Measurements from ENCODE around the gene RPL14. TPM values are rescaled to one million over a fixed set of nuclear protein-coding genes. Genes with fewer than 3 reads are reported as not detected.

RPL14 gene
- total and polyA plus RNA-seq, 2 of the 13 experiments (the other 11 are each of a cell fraction or from before 2014, with no cell fraction given) = 502 to 1,291 TPM

GRCh38 chr3:40456940-40457823, at the start of gene RPL14 (continued):
- TF ChIP-seq HMGXB4 (CRISPR knock-in tag; IDR thresholded peaks at IDR 0.05; ENCODE audit: borderline replicate concordance in 1 of 2, low read depth in 1 of 2) (peak; percentile 76 to 81; a peak in 3 of 4 replicates), ATF6 (CRISPR knock-in tag; conservative IDR thresholded peaks at IDR 0.05) (peak; percentile 63; the same call in 1 of the 2 replicates), GPN1 (CRISPR knock-in tag; IDR thresholded peaks at IDR 0.05; ENCODE audit: borderline replicate concordance) (no peak), ZNF563 (CRISPR knock-in tag; IDR thresholded peaks at IDR 0.05) (peak; percentile 93), ZNF232 (CRISPR knock-in tag; IDR thresholded peaks at IDR 0.05; ENCODE audit: borderline replicate concordance) (peak; percentile 44; the same call in 1 of the 2 replicates), GMEB1 (CRISPR knock-in tag; IDR thresholded peaks at IDR 0.05; ENCODE audit: borderline replicate concordance) (peak; percentile 100), NFYB (CRISPR knock-in tag; IDR thresholded peaks at IDR 0.05) (peak; percentile 83), CREM (IDR thresholded peaks at IDR 0.05) (peak; percentile 83), CREM (CRISPR knock-in tag; IDR thresholded peaks at IDR 0.05) (no peak), ARNT (IDR thresholded peaks at IDR 0.05) (no peak), TARDBP (CRISPR knock-in tag; IDR thresholded peaks at IDR 0.05) (no peak; the same call in 1 of the 2 replicates), FOXP1 (IDR thresholded peaks at IDR 0.05) (no peak), FOXP1 (CRISPR knock-in tag; IDR thresholded peaks at IDR 0.05) (no peak), NKX3-1 (CRISPR knock-in tag; IDR thresholded peaks at IDR 0.05) (no peak), ZC3H13 (CRISPR knock-in tag; IDR thresholded peaks at IDR 0.05) (no peak), ZGPAT (CRISPR knock-in tag; IDR thresholded peaks at IDR 0.05) (peak; percentile 84; the same call in 1 of the 2 replicates), ZNF317 (CRISPR knock-in tag; IDR thresholded peaks at IDR 0.05) (no peak), NR2F6 (IDR thresholded peaks at IDR 0.05) (no peak), NR2F6 (CRISPR knock-in tag; IDR thresholded peaks at IDR 0.05) (no peak), SRY (CRISPR knock-in tag; IDR thresholded peaks at IDR 0.05) (peak; percentile 94; the same call in 1 of the 2 replicates), GATA4 (IDR thresholded peaks at IDR 0.05; ENCODE audit: borderline replicate concordance, low read depth) (peak; percentile 75; the same call in 1 of the 2 replicates), ELF1 (CRISPR knock-in tag; IDR thresholded peaks at IDR 0.05) (peak; percentile 71)
- TF ChIP-seq, protein P1, sequence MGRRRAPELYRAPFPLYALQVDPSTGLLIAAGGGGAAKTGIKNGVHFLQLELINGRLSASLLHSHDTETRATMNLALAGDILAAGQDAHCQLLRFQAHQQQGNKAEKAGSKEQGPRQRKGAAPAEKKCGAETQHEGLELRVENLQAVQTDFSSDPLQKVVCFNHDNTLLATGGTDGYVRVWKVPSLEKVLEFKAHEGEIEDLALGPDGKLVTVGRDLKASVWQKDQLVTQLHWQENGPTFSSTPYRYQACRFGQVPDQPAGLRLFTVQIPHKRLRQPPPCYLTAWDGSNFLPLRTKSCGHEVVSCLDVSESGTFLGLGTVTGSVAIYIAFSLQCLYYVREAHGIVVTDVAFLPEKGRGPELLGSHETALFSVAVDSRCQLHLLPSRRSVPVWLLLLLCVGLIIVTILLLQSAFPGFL (CRISPR knock-in tag; IDR thresholded peaks at IDR 0.05) = 0 out of 2 replicates have a peak, but pooled peaks have one; percentile 79
